Measurements from ENCODE around the gene MYO19. TPM values are rescaled to one million over a fixed set of nuclear protein-coding genes. Genes with fewer than 3 reads are reported as not detected.

MYO19 gene, protein sequence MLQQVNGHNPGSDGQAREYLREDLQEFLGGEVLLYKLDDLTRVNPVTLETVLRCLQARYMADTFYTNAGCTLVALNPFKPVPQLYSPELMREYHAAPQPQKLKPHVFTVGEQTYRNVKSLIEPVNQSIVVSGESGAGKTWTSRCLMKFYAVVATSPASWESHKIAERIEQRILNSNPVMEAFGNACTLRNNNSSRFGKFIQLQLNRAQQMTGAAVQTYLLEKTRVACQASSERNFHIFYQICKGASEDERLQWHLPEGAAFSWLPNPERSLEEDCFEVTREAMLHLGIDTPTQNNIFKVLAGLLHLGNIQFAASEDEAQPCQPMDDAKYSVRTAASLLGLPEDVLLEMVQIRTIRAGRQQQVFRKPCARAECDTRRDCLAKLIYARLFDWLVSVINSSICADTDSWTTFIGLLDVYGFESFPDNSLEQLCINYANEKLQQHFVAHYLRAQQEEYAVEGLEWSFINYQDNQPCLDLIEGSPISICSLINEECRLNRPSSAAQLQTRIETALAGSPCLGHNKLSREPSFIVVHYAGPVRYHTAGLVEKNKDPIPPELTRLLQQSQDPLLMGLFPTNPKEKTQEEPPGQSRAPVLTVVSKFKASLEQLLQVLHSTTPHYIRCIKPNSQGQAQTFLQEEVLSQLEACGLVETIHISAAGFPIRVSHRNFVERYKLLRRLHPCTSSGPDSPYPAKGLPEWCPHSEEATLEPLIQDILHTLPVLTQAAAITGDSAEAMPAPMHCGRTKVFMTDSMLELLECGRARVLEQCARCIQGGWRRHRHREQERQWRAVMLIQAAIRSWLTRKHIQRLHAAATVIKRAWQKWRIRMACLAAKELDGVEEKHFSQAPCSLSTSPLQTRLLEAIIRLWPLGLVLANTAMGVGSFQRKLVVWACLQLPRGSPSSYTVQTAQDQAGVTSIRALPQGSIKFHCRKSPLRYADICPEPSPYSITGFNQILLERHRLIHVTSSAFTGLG
- total RNA-seq: 13.0 and 21.4 TPM in 2 replicates

DNA sequence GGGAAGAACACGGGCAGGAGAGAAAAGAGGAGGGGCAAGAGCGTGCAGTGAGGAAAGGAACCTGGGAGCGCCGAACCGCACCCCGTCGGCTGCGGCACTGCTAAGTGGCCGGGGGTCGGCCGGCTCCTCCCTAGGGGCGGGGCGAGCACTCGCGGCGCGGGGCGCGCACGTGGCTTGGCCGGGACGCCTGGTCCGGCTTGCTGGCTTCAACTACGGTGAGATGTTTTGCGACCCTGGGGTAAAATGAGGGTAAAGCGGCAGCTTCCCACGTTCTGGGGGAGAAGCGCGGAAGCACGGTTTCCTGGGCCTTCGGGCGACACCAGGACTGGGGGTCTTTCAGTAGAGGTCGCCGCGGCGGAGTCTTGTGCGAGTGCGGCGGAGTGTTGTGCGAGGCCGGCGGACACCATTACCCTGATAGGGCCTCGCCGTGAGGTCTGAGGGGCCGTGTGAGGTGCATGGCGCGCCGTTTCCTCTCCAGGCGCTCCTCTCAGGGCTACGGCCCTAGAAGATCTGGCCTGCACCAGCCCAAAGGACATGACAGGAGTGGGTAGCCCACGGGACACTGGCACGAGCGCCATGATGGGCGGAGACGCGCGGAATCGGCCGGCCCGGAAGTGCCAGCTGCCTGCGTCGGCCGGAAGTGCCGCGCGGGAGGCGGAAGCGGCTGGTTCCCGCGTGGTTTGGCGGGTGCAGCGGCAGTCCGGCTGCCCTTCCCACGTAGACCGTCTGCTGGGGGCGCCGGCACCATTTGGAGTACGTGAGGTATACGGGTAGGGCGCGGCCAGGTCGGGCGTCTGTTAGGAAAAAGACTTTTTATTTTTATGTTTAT, at the start of gene MYO19, which contains the start of gene PIGW:
MYO19 (minus strand) TSS at position 29 of the 829 bp plus-strand sequence. CDS start 2,330 bp downstream, outside the sequence.
PIGW (plus strand) TSS at position 148 of the 829 bp plus-strand sequence. CDS start 2,115 bp downstream, outside the sequence.

GRCh38 chr17:36544307-36545076, 9.8 kb upstream of the MYO19 start, which contains the start of gene GGNBP2:
Gene GGNBP2 (plus strand): TSS chr17:36544919. CDS start chr17:36545725, 806 bp downstream.

GRCh38 chr17:36486204-36487194, 48.2 kb downstream of the MYO19 start, which contains the start of gene ZNHIT3:
Gene ZNHIT3 (plus strand): TSS chr17:36486681. CDS start chr17:36486700, 19 bp downstream.

Other genes starting within 250 kb of the MYO19 start
- not detected in 2 replicates for gene TBC1D3G, start 211.0 kb downstream of the MYO19 start, total RNA-seq
- gene TBC1D3H, start 146.4 kb downstream of the MYO19 start, total RNA-seq: not detected in 2 replicates
- gene ZNHIT3, start 48.2 kb downstream of the MYO19 start, total RNA-seq: 28.8 and 31.3 TPM in 2 replicates
- gene PIGW, start 119 bp upstream of the MYO19 start, total RNA-seq: 5.8 and 6.4 TPM in 2 replicates
- 30.6 and 36.7 TPM in 2 replicates for gene GGNBP2, start 10.1 kb upstream of the MYO19 start, total RNA-seq
- gene DHRS11, start 57.0 kb upstream of the MYO19 start, total RNA-seq: 1.7 and 2.5 TPM in 2 replicates
- 3.5 and 7.1 TPM in 2 replicates for gene MRM1, start 66.7 kb upstream of the MYO19 start, total RNA-seq